GM20000 (cell line): ENCODE results near the gene CLCN7.

Source experiments
- DNase-seq: peaks from one replicate; pipeline ENCODE4 v3.0.0; 2012; ENCODE audit warnings: low spot score
- TF ChIP-seq, protein P1 (sequence below): IDR thresholded peaks from 2 replicates; pipeline ENCODE4 v1.5.1; 2012; ENCODE audit warnings: mild to moderate bottlenecking, control low read depth; ENCODE audit errors: extremely low read depth, missing control alignments

CLCN7 gene

DNA sequence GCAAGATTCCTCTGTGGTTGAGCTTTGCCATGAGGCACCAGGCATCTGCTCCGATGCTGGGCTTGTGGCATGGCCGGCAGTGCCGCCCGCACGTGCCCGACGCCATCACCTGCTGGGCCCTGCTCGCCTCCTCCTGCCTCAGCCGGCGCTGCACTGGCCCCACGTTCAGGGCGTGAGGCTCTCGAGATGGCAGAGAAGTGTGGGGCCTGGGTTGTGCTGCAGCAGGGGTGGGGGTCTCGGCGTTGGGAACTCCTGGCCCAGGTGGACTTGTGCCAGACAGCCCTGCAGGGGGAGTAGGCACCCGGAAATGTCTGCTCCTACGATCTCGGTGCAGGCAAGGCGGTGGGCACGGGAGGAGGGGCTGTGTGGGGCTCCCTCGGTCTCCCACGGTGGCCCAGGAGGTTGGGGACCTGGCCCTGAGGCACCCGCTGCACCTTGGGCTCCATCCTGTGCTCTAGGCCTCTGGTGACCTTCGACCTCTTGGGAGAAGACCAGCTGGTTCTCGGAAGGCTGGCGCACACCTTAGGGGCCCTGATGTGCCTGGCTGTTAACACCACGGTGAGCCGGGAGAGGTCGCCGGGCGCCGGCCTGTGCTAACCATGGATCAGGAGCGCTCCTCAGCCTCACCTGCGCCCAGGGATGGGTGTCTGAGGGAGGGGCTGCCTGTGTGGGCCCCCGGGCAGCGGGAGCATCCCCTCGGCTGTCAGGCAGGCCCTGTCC, 31.8 kb upstream of the CLCN7 start:
- no peak for DNase-seq
- TF ChIP-seq, protein P1, sequence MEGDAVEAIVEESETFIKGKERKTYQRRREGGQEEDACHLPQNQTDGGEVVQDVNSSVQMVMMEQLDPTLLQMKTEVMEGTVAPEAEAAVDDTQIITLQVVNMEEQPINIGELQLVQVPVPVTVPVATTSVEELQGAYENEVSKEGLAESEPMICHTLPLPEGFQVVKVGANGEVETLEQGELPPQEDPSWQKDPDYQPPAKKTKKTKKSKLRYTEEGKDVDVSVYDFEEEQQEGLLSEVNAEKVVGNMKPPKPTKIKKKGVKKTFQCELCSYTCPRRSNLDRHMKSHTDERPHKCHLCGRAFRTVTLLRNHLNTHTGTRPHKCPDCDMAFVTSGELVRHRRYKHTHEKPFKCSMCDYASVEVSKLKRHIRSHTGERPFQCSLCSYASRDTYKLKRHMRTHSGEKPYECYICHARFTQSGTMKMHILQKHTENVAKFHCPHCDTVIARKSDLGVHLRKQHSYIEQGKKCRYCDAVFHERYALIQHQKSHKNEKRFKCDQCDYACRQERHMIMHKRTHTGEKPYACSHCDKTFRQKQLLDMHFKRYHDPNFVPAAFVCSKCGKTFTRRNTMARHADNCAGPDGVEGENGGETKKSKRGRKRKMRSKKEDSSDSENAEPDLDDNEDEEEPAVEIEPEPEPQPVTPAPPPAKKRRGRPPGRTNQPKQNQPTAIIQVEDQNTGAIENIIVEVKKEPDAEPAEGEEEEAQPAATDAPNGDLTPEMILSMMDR: no peak

DNA sequence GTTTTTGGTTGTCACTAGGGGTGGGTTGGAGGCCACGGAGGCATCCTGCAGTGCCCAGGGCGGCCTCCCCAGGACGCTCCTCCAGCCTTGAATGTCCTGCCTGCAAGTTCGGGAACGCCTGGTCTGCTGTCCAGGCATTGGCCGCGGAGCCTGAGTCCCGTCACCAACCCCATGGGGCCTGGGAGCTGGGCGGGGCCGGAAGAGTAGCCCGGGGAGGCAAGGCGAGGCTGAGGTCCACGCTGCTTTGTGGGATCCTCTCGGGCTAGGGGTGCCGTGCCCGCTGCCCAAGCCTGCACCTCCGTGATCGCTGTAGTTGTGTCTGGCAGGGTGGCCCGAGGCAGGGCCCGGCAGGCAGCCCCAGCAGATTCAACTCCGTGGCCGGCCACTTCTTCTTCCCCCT, 31.1 kb upstream of the CLCN7 start:
- TF ChIP-seq, protein P1: no peak
- no peak for DNase-seq

DNA sequence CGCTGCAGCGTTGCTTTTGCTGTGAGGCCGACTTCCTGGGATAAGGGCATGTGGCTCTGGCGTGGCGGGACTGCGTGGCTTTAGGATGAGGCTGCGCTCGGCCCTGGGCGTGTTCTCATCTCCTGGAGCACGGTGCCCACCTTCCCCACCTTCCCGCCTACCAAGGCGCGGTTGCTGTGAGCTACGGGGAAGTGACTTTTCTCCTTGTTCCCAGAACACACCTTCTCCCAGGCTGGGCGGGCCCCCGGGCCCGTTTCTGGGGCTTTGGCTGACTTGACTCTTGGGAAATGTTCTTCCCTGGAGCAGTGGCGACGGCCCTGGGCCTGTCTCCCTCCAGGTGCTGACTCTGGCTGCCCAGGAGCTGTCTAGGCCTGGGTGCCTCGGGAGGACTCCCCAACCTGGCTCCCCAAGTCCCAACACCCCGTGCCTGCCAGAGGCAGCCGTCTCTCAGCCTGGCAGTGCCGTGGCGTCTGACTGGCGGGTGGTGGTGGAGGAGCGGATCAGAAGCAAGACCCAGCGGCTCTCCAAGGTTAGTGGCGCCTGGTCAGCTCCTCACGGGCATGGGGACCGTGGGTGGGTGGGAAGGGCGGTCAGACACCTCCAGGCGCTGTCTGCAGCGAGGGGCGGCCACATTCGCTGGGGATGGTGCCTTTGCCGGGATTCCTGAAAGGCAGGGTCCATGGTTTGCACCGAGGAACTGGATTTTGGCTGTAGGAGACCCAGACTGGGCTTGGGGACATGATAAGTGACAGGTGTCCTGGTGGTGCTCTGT, 30.4 kb upstream of the CLCN7 start:
- TF ChIP-seq, protein P1: no peak
- DNase-seq: no peak

DNA sequence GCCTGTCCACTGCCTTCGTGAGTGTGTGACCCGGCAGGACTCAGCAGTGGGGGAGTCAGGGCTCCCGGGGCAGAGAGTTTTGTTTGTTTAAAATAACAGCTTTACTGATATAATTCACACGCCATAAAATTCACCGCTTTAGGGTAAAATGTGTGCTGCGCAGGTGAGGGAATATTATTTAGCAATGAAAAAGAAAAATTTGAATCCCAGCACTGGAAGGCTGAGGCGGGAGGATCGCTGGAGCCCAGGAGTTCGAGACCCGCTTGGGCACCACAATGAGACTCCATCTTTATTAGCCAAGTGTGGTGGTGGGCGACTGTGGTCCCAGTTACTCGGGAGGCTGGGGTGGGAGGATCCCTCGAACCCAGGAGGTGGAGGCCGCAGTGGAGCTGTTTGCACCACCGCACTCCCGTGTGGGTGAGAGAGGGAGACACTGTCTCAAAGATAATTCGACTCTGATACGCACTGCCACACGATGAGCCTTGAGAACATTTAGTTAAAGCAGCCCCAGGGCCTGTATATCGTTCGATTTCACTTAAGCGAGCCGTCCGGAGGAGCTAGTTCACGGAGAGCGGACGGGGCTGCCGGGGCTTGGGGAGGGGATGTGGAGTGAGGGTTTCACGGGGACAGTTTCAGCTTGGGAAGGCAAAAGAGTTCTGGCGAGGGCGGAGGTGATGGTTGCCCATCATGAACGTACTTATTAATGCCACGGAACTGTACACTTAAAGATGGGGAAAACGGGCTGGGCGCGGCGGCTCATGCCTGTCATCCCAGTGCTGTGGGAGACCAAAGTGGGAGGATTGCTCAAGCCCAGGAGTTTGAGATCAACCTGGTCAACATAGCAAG, 28.5 kb upstream of the CLCN7 start:
- DNase-seq: no peak
- TF ChIP-seq, protein P1: no peak

DNA sequence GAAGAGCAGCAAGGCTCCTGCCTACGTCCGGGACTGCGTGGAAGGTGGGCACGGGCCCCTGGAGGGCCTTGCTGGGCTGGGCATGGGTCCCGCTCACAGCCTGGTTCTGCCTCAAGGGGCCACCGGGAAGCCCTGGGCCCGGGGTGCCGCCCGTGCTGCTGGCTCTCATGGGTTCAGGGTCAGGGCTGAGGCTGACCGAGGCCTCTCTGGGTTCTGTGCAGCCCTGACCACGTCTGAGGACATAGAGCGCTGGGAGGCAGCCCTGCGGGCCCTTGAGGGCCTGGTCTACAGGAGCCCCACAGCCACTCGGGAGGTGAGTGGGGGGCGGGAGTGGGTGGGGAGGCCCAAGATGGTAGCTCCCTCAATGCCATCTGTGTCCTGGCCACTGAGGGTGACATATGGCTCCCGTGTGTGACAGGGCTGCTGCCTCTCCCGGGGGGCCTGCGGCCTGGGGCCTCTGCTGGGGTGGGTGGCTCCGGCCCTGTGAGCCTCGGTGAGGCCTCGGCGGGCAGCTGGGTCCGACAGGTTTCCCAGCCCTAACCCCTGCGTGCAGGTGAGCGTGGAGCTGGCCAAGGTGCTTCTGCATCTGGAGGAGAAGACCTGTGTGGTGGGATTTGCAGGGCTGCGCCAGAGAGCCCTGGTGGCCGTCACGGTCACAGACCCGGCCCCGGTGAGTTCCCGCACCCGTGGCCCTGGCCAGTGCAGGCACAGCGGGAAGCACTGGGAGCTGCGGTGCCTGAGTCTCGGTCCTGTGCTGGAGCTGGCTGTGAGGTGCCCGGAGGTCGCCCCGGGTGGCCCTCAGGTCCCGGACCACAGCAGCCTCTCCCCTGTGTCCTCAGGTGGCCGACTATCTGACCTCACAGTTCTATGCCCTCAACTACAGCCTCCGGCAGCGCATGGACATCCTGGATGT, 27.5 kb upstream of the CLCN7 start:
- TF ChIP-seq, protein P1: no peak
- DNase-seq: no peak

DNA sequence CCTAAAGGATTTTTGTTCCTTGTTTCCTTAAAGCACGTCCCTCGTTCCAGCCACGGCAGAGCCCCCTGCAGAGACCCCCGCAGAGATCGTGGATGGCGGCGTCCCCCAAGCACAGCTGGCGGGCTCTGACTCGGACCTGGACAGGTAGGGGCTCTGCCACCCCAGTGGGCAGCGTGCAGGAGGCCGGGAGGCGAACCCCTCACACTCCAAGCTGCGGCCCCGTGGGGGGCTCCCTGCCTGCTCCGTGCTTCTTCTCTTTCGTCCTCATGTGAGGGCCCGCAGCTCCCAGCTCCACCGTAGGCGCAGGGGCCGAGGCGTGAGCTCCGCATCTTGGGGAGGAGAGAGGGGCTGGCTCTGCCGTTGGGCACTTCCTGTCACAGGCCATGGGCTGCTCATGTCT, 26.8 kb upstream of the CLCN7 start:
- no peak for DNase-seq
- TF ChIP-seq, protein P1: no peak
